SH-SY5Y (cell line): Measurements from ENCODE around the gene MDH1B.

Experiments
- GATA2 ChIP-seq: IDR thresholded peaks from 2 replicates; pipeline ENCODE4 v1.6.1; 2011; ENCODE audit warnings: mild to moderate bottlenecking, low read depth, low read length
- GATA3 ChIP-seq: IDR thresholded peaks from 2 replicates; pipeline ENCODE4 v1.6.1; 2011; ENCODE audit warnings: low read depth, mild to moderate bottlenecking, low read length, moderate library complexity

- TF ChIP-seq GATA2 (no peak), GATA3 (no peak)
These were observed at the start of gene MDH1B, which contains the start of gene FASTKD2 for GRCh38 chr2:206765242-206766056.
